Stimulated activated CD4-positive, alpha-beta T cell treated with anti-CD3 and anti-CD28 coated beads, Interleukin-1b, Interleukin-23, amount 100 ng/mL, for 48 hours (primary cell): ENCODE results near the gene SSTR3.

Experiments
- DNase-seq: peaks from one replicate; pipeline ENCODE4 v3.0.0-alpha.2; 2020

SSTR3 gene

DNA sequence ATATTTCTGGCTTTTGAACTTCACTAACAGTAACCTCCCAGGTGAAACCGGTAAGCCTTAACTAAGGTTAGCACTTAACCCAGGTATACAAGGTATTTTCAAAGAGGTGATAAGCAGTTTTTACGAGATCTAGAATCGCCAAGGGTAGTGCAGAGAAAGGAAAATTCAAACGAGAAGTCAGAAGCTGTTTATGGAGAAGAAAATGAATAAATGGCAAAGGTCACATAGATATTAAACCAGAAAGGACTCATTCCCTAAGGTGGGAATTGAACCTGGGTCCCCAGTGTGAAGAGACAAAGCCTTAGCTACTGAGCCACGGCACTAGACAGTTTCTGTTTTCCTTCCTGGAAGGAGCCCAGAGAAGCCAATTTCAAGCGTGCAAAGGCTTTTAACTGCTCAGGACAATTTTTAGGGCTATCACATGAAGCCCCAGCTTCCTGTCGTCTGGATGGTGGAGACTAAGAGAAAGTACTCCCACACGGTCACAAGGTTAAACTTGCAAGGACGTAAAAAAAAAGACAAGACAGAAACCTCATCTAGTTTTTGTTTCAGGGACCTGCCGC, 18.6 kb downstream of the SSTR3 start:
- DNase-seq: peak; percentile 44

- no peak for DNase-seq
Observed at GRCh38 chr22:37192741-37193140, 19.5 kb downstream of the SSTR3 start.

GRCh38 chr22:37192204-37192603, 20.1 kb downstream of the SSTR3 start:
- no peak for DNase-seq

DNA sequence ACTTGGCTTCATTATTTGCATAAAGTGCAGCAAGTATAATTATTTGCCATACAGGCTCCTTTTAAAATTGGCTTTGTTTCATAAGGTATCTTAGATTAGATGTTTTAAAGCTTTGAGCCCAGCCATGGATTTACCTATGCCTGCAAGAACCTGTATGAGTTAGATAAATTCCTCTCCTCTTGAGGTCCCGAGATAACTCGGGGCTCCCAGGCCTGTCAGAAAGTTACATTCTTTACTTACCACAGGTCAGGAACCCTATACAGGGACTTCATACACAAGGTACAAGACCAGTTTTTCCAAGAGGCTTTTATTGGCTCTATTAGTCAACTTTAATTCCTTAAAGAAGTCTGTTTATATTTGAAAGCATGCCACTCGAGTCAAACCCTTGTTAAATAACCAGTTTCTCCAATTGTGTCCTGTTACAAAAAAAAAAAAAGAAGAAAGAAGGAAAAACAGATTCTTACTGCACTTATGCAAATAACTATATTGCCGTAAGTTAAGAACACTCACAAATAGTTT, 22.0 kb downstream of the SSTR3 start:
- DNase-seq: no peak

DNA sequence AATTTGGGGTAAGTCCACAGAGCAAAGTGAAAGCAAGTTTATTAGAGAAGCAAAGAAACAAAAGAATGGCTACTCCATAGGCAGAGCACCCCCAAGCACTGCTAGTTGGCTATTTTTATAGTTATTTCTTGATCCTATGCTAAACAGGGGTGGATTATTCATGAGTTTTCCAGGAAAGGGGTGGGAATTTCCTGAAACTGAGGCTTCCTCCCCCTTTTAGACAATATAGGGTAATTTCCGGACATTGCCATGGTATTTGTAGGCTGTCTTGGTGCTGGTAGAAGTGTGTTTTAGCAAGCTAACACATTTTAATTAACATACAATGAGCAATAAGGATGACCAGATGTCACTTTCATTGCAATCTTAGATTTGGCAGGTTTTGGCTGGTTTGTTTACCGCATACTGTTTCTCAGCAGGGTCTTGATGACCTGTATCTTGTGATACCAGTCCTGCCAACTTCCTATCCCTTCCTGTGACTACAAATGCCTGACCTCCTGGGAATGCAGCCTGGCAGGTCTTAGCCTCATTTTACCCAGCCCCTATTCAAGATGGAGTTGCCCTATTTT, 23.3 kb downstream of the SSTR3 start:
- no peak for DNase-seq

- no peak for DNase-seq
Observed at GRCh38 chr22:37187891-37188761, 24.2 kb downstream of the SSTR3 start, which contains the start of gene C1QTNF6. Gene C1QTNF6, minus strand, starts transcription at chr22:37188247. Its CDS starts 34 bp downstream, at chr22:37188213.

DNA sequence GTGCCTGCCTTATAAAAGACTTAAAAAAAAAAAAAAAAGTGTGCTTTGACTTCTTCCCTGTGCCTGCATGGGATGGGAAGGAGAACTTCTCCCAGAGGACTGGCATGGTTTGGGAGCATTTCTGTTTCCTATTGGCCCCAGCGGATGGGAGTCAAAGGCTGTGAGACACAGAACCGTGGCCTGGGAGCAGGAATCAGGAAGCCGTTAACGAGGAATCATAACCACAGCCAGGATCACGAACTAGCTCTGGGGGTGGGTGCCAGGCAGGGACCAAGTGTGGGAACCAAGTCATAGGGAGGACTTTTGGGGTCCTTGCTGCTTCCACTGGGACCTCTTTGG, 24.8 kb downstream of the SSTR3 start:
- no peak for DNase-seq

DNA sequence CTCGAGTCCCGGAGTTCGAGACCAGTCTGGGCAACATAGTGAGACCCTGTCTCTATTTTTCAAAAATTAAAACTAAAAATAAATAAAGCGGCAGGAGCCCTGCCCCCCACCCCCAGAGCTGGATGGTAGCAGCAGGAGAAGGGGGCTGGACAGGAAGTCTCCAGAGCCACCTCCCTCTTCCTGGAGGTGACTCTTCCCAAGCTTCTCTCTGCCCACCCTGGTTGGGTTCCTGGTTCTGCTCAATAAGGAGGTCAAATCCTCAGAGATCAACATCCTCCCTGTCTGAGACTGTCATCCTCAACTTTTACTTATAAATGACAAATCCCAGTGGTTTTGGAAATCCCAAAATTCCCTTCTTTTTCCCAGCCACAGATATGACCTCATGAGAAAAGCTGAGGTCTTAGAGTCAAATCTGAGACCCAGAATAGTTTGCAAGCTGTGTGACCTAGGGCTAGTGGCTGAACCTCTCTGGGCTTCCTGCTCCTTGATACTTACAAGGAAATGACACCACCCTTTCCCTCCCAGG, 25.2 kb downstream of the SSTR3 start:
- DNase-seq: no peak

DNA sequence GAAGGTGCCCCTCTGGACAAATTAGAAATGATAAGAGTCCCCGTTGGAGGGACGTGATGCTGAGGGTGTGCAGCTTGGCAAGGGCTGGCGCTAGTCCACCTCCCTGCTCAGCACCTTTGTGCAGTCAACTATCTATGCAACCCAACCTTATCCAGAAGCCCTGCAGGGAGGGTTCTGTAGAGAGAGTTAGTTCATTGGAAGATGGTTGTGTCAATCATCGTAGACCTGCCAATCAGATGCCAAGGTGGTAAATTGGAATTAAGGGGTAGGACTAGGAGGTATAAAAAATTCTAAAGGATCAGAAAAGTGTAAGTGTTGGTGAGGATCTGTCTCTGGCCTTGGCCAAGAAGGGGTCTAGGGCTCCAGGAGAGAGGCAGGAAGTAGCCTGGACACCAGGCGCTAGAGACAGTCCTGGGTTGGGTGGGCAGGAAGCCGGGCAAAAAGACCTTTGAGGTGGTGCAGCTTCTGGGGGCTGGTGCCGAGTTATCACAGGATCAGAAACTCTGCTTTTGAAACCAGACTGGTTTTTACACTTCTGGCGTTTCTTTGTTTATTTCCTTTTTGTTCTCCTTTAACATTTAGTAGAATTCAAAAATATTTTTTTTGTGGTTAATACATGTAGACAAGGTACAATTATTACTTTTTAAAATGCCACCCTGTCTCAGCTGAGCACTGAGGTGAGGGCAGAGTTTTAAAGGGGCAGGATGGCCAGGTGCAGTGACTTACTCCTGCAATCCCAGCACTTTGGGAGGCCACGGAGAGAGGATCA, 25.9 kb downstream of the SSTR3 start:
- DNase-seq: no peak

DNA sequence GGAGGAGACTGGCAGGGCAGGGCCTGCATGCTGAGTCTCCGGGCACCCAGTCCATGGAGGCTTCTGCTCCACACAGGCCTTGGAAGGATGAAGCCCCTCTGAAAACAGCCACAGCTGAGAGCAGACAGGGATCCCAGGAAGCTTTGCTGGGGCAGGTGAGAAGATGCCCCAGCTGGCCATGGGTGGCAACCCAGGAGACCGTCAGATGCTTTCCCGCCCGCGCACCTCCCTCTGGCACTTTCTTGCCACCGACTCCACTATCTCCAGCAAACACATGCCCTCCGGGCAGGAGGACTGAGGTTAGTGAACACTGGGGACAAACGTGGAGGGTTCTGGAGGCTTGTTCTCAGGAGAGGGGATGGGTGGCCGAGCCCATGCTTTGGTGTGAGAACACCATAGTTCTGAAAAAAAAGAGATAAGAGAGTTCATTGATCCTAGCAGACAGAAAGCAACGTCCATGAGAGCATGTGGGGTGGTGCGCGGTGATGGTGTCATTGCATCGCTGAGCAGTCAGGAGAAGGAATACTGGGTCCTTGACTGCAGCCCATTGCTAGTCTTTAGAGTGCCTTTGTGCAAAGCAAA, 26.5 kb downstream of the SSTR3 start:
- DNase-seq: no peak

DNA sequence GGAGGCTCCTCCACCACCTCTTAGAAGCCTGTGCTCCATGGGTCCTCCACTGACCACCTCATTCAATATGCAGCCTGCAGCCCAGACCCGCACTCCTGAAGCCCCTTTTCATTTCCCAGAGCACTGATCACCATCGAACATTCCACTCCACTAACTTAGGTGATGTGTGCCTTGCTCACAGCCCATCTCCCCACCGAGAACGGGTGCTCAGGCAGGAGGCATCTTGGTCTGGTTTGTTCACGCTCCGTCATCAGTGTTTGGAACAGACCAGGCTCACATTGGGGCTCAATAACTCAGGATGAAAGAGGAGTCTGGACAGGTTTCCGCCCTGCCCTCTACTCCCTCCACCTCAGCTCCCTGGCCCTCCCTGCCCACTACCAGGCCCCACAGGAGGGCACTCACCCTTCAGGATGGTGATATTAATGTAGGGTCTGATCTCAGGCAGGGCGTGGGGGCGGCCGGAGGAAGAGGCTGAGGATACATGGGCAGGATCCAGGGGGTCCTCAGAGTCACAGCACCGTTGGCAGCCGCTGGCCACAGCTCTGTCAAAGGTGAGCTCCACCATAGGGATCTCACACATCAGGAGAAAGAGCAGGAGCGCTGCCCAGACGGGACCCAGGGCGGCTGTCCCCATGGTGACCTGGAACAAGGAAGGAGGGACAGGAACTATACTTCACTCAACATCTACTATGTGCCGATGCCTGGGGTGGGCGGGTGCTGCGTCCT, 27.3 kb downstream of the SSTR3 start:
- no peak for DNase-seq

- no peak for DNase-seq
Observed at GRCh38 chr22:37184380-37184755, 27.9 kb downstream of the SSTR3 start.

GRCh38 chr22:37183432-37184379, 28.6 kb downstream of the SSTR3 start:
- no peak for DNase-seq

DNA sequence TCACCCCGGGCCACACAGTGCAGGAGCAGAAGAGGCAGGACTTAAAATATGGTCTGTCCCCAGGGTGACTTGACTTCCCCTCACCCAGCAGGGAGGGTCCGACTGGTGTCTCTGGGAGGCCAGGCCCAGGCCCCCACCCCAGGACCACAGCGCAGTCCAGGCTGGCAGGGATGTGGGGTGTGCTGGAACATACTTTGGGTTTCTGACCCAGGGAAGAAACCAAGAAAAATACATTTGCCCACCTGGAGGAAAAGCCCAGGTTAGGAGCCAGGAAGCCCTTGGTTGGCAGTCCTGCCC, 29.4 kb downstream of the SSTR3 start:
- DNase-seq: no peak

GRCh38 chr22:37182101-37182948, 30.0 kb downstream of the SSTR3 start:
- DNase-seq: no peak

- DNase-seq: no peak
Observed at GRCh38 chr22:37181681-37182080, 30.6 kb downstream of the SSTR3 start.

- DNase-seq: no peak
Observed at GRCh38 chr22:37180531-37181231, 31.6 kb downstream of the SSTR3 start.

DNA sequence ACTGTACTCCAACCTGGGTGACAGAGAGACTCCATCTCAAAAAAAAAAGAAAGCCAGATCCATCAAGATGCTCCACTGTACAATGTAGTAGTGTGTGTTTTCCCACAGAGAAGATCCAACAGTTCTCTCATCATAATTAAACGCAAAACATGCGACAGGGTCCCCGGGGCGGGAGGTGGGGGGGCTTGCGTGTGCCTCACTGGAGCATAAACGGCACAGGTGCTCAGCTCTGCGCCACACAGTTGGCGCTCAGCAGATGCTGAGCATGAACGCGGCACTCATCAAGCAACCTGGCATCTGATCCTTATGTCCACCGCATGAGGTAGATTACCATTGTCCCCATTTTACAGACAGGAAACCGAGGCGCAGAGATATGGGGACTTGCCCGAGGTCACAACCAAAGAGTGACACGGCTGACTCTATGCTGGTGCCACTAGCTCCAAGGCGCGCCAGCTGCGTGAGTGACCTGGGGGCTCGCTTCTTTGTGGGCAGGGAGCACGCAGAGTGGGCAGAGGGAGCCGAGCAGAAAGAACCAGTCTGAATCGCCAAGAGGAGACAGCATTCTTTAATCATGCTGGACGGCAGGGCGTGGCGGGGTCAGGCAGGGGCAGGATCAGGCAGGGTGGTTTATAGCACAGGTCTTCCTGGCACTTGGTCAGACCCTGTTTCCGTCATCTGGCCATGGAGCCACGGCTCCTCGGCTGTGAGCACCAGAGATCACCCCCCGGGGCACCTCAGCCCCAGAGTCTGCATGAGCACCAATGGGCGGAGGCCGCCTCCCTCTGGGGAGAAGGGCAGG, 32.5 kb downstream of the SSTR3 start:
- no peak for DNase-seq

DNA sequence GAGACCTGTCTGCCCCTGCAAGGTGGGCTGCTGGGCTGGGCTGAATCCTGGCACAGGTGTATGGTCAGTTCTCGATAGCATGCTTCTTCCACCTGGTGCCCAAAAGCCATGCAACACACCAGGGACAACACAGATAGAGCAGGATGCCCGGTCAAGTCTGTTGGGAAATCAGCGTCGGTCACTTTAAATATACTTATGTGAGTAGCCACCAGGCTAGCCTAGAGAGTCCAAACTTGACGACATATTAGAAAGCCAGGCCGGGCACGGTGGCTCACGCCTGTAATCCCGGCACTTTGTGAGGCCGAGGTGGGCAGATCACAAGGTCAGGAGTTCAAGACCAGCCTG, 33.2 kb downstream of the SSTR3 start:
- no peak for DNase-seq
